Left colon (tissue), 2 donors: ENCODE results near the gene FLNC. TPM values are rescaled to one million over a fixed set of nuclear protein-coding genes. Genes with fewer than 3 reads are reported as not detected.

ENCODE experiments used
- ATAC-seq: fragments of 200-7000 bp; cut with Tn5 transposase; one replicate; pipeline ENCODE4 v1.9.1; 2020; ENCODE audit warnings: mild to moderate bottlenecking, moderate library complexity
- DNase-seq, 2 donors: peaks; one replicate each; pipeline ENCODE4 v3.0.0-alpha.2; 2020
- intact Hi-C, 2 donors: fragments of 100-400 bp; cut with DNase I in 1 of 2; cut with micrococcal nuclease in 1 of 2; formaldehyde crosslinking; loops; one replicate each; pipeline versions ENCODE4 v1.11.2 to v1.14.0; 2022; cut with DNase I, micrococcal nuclease
- long read RNA-seq: library from polyadenylated mRNA; unstranded; transcript quantifications from one replicate; pipeline ENCODE4 v2.0.0, GENCODE V29; 2021
- total RNA-seq, 2 donors: library from RNA; stranded (reverse); fragmentation: NEBNext Ultra II Directional; extraction: Animal tissue kit (Norgen Biotek cat#: 25700); gene quantifications; one replicate each; pipeline ENCODE4 v1.2.1, GENCODE V29; 2021
- donor health status: DM: no; HTN: no; CAD: no.
- donor health status: DM: yes; HTN: yes; CAD: no.

The FLNC gene
- 10 to 100 TPM in 1 of 2 donors, 1 to 10 TPM in 1; 2.4 to 41.4 TPM for total RNA-seq
- long read RNA-seq, partial matches to known transcripts = 5 of 6 reads
- long read RNA-seq, other reads (novel, unspliced or antisense) = 1 of 6 reads

- intact Hi-C loops = no loop called here
- DNase-seq (peak in 1 of 2 donors; percentile 48), ATAC-seq (peak; percentile 59)
These were observed at the start of gene FLNC for GRCh38 chr7:128830231-128831177. TSS of gene FLNC (plus strand) at chr7:128830406. CDS start at chr7:128830638, 232 bp downstream.

- no peak for ATAC-seq
- intact Hi-C loops = no loop called here
- no peak for DNase-seq
These were observed 49.1 kb upstream of the FLNC start for GRCh38 chr7:128781126-128781525.

GRCh38 chr7:128781851-128782250 is 48.4 kb upstream of the FLNC start:
- intact Hi-C loops = no loop called here
- no peak for ATAC-seq
- DNase-seq = no peak

GRCh38 chr7:128783143-128783861 is 46.9 kb upstream of the FLNC start:
- ATAC-seq = peak; percentile 28

GRCh38 chr7:128785738-128786137 is 44.5 kb upstream of the FLNC start:
- intact Hi-C loops = no loop called here
- ATAC-seq (peak; percentile 79), DNase-seq (no peak)

More at GRCh38 chr7:128783143-128783861, 46.9 kb upstream of the FLNC start:
- peak; percentile 42 to 76 for DNase-seq
- intact Hi-C loops = no loop called here

GRCh38 chr7:128788446-128789412 is 41.5 kb upstream of the FLNC start:
- DNase-seq = no peak
- intact Hi-C loops = no loop called here

GRCh38 chr7:128790315-128791041 is 39.7 kb upstream of the FLNC start:
- DNase-seq (no peak), ATAC-seq (peak; percentile 11)
- intact Hi-C loops = loop anchor here in 1 of 2 donors (5.0 kb wide), 1 partner anchor 52 kb away; no protein-coding TSS in a partner anchor

More at GRCh38 chr7:128788446-128789412, 41.5 kb upstream of the FLNC start:
- no peak for ATAC-seq

GRCh38 chr7:128791121-128791971 is 38.9 kb upstream of the FLNC start, which contains the start of gene CCDC136:
TSS of gene CCDC136 (plus strand) at chr7:128791968. CDS start at chr7:128792412, 444 bp downstream.
- peak; percentile 93 for ATAC-seq

GRCh38 chr7:128791972-128792327 is 38.3 kb upstream of the FLNC start:
- intact Hi-C loops = loop anchor here in 1 of 2 donors (5.0 kb wide), 1 partner anchor 50 kb away; no protein-coding TSS in a partner anchor
- no peak for DNase-seq
- ATAC-seq = no peak

More at GRCh38 chr7:128791121-128791971, 38.9 kb upstream of the FLNC start, which contains the start of gene CCDC136:
- intact Hi-C loops = loop anchor here in 1 of 2 donors (5.0 kb wide), 1 partner anchor 51 kb away; no protein-coding TSS in a partner anchor
- DNase-seq = peak; percentile 69 to 83

GRCh38 chr7:128792471-128793180 is 37.6 kb upstream of the FLNC start:
- intact Hi-C loops = loop anchor here in 1 of 2 donors (5.0 kb wide), 1 partner anchor 50 kb away; no protein-coding TSS in a partner anchor
- DNase-seq (no peak), ATAC-seq (no peak)

- DNase-seq (no peak), ATAC-seq (no peak)
- intact Hi-C loops = loop anchor here in 1 of 2 donors (5.0 kb wide), 1 partner anchor 49 kb away; no protein-coding TSS in a partner anchor
These were observed 37.0 kb upstream of the FLNC start for GRCh38 chr7:128793181-128793547.

GRCh38 chr7:128794020-128794419 is 36.2 kb upstream of the FLNC start:
- no peak for DNase-seq
- ATAC-seq = peak; percentile 20
- intact Hi-C loops = loop anchor here in 1 of 2 donors (5.0 kb wide), 1 partner anchor 48 kb away; no protein-coding TSS in a partner anchor

- DNase-seq (no peak), ATAC-seq (no peak)
- intact Hi-C loops = loop anchor here in 1 of 2 donors (5.0 kb wide), 1 partner anchor 48 kb away; no protein-coding TSS in a partner anchor
These were observed 35.8 kb upstream of the FLNC start for GRCh38 chr7:128794436-128794835.

- ATAC-seq = no peak
- DNase-seq = no peak
- intact Hi-C loops = no loop called here
These were observed 35.1 kb upstream of the FLNC start for GRCh38 chr7:128795129-128795528.

- ATAC-seq (no peak), DNase-seq (no peak)
- intact Hi-C loops = no loop called here
These were observed 33.9 kb upstream of the FLNC start for GRCh38 chr7:128796327-128796726.

GRCh38 chr7:128799451-128799850 is 30.8 kb upstream of the FLNC start:
- no peak for DNase-seq
- no peak for ATAC-seq
- intact Hi-C loops = no loop called here
